Activated CD4-positive, alpha-beta T cell treated with anti-CD3 and anti-CD28 coated beads for 24 hours (primary cell): Measurements from ENCODE around the gene MTURN.

Experiments
- DNase-seq, 2 donors: peaks; one replicate each; pipeline ENCODE4 v3.0.0-alpha.2; 2020; ENCODE audit warnings: low read depth in 2 of 2

Gene MTURN

DNA sequence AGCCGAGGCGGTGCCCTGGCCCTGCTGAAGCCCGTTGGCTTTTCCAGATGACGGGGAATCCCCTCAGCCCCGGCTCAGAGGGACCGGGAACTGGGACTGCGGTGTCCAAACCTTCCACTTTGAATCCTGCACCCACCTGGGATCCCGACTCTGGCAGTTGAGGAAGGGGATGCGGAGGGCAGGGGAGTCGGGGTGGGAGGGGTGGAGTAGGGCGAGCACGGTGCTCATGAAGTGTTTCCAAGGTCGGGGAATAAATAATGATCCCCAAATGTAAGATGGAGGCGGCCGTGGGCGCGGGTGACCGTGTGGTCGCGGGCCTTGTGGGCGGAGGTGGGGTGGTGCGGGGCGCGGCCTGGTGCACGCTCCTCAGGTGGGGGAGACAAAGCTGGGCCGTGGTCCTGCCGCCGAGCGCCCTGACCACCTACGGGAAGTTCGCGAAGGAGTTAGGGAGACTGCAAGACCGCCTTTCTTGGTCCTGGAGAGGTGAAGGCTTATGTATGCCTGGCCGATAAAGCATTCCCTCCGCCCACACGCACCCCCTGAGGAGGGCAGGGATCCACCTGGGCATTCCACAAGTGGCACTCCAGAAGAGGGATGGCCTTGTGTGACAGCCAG lies 1.4 kb downstream of the MTURN start:
- DNase-seq, result no peak

DNA sequence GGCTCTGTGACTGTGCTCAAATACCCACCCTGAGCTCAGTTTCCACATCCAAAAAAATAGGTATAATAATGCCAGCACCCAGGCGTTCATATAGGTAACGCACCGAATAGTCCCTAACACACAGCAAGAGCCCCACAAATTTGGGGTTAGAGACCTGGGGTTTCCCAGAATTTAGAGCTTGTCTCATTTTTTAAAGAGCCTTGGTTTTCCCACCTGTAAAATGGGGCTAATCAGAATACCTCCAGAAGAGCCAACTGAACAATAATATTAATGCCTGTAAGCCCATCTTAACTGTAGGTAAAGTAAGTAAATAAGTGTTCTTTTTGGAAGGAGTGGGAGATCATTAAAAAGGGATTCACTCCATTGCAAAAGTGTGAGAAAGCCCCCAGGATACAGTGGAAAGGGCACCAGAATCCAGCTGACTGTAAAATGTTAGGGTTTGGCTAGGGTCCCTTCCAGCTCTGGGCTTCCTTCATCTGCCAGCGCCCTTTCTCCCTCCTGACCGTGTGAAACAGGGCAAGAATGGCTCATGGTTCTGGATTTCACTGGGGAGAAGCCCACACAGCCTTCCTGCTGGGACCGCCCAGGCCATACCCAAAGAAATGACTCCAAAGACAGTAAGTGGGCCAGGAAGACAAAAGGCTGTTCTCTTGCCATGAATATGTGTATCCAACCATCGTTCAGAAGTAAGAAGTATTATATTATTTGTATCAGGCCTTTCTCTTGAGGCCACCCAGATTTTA lies 2.1 kb downstream of the MTURN start:
- DNase-seq, result no peak

DNA sequence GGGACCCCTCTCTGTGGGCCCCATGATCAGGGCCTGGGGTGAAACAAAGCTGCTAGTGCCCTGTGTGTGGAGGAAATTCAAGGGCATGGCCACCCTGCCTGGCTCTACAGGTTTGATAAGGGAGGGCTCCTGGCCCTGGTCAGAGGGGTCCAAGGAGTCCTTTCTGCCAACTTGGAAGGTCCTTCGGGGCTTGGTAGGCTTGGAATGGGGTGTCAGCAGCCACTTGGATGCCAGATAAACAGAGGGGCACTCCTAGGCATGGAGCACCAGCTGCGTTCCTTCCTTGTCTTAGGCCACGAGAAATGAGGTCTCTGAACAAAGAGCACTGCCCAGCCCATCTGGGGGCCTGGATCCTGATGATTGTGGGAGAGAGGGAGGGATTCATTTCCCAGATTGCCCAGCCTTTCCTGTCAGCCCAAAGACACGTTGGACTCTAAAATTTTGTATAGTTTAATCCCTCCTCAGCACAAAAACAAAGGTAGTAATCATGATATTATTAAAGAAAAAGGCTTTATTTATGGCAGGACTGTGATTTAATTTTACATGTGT lies 5.1 kb downstream of the MTURN start:
- DNase-seq, result no peak

DNA sequence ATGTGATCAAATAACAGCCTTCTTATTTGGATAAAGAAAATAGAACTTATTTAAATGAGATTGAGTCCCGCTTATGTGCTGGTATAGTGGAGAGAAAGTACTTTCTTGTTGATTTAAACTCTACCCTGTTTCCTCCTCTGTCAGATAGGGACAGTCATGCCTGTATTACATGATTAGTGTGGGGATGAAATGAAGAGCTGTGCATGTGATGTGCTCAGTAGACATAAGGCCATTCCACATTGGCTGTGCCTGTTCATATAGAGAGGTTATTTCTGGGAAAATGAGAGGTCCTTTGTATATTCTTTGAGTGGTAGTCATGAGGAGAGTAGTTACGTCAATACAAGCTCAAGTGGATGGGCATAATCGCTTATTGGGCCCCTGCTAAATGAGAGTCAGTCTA lies 5.7 kb downstream of the MTURN start:
- DNase-seq, result no peak

DNA sequence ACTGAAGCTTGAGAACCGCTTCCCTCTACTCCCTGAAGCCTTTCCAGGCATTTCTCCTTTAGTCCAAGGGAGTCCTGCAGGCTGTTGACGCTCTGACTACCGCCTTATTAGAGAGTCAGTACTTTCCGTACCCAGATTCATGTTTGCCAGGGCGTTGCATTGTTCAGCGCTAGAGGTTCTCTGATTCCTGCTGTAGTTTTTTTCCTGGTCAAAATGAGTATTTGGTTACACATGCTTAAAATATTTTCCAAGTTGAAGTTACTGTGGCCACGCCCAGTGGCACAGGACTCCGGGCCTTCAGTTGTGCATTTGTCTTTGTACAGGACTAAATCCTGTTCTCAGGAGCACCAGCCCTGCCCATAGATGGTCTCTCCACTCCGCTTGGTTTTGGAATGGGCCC lies 7.9 kb downstream of the MTURN start:
- DNase-seq, result no peak

DNA sequence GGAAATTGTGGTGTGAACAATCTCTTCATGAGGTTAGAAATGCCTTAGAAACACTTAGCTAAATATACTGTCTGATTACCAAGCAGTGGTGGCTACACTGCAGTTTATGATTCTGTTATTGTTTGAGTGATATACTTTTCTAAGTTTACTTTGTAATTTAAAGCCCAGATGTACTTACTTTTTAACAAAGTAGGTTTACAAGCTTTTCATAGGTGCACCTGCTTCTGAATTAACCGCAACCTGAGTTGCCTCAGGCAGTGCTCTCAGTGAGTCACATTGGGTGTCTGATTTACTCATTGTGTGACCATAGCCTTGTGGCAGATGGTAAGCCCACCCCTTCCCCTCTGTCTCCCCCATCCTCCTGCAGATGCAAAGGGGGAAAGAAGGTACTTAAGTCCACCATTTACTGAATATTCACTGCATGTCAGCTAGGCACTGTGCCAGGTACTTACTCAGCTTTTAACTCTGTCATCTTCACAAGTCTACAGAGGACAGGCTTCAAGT lies 9.0 kb downstream of the MTURN start:
- DNase-seq, result no peak

DNA sequence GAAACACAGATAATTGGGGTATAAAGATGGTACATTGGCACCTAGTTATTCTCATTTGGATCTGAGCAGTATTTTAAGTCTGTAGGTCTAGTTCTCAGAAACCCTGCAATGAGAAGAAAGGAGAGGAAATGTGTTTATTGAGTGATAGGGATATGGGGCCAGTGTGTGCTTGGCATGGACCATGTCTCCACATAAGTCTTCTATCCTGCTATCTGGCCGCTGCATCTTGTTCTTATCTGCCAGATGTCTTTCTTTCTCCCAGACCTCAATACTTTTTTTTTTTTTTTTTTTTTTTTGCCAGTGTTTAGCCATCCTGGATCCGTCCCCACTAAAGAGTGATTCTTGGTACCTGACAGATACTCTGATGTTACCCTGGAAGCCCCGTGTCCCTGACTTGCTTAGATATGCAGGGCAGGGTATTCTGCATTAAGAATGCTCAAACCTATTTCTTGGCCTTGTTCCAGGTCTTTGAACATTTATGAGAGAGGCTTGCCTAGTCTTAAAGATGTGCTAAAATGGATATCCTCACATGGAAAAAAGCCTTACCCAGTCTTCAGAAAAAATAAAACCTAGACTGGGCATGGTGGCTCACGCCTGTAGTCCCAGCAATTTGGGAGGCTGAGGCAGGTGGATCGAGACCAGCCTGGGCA lies 10.0 kb downstream of the MTURN start:
- DNase-seq, result no peak

DNA sequence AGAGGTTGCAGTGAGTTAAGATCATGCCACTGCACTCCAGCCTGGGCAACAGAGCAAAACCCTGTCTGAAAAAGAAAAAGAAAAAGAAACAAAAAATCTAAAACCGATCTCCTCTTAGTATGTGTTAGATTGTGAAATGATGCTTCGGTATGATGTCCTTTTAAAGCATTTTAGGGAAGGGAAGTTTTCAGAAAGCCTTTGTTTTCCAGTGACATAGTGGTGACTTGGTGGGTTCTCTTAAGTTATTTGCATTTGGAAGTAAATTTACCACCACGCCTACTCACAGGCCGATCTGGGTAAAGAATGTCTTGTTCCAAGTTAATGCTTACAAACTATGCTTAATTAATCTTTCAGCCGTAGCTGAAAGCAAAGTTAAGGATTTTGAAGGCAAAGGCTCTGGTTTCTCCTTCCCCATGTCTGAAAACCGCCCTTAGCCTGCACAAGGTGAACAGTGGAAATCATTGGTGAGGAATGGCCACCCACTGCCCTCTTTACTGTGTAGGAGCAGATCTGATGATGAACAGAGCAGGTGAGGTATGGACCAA lies 10.7 kb downstream of the MTURN start:
- DNase-seq, result no peak

DNA sequence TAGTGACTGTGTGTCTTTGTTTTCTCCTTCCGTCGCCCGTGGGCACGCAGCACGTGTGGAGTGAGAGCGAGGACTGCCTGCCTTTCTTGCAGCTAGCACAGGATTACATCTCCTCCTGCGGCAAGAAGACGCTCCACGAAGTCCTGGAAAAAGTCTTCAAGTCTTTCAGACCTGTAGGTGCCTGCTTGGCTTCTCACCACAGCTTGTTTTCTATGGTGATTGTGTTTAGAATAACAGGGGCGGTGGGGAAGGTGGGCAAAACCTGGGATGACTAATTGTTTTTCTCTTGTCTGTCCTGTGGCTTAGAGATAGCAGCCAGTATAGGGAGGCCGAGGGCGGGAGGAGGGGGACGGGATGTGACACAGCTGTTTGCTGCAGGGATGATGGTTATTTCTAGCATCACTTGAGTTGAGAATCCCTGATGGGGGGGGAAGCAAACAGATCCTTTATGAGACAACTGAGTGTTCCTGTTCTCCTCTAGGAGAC lies 11.4 kb downstream of the MTURN start:
- no peak for DNase-seq

DNA sequence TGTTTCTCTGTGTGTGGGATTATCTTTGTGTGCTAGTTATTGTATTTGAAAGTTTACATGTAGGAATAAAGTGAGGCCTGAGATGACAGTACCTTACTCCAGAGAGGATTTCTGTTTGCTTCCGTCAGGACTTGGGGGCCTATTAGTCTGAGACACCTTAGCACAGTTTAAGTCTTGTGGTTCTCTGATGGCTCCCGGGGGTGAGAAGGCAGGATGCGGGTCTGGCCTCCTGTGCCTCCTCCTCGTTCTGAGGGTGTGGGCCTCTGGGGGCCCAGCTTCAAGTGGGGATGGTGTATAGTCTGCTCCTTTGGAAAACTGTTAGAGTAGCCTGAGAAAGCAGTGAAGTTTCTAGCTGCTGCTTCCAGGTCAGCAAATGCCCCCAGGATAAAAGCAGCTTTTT lies 12.4 kb downstream of the MTURN start:
- no peak for DNase-seq

DNA sequence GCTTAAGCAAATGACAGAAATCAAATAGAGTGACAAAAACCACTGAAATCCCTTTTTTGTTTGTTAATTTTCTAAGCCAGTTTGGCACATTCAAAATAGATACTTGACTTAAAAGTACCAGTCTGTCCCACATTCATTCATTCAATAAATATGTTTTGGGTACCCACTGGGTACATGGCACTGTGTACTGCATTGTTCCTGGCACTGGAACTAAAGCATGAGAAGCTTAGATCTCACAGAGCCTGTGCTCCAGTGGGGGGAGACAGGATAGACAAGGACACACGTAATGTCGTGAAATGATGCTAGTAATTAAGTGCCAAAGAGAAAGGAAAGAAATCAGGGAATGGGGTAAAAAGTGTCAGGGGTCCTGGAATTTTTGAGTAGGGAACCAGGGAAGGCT lies 13.0 kb downstream of the MTURN start:
- DNase-seq, result no peak

DNA sequence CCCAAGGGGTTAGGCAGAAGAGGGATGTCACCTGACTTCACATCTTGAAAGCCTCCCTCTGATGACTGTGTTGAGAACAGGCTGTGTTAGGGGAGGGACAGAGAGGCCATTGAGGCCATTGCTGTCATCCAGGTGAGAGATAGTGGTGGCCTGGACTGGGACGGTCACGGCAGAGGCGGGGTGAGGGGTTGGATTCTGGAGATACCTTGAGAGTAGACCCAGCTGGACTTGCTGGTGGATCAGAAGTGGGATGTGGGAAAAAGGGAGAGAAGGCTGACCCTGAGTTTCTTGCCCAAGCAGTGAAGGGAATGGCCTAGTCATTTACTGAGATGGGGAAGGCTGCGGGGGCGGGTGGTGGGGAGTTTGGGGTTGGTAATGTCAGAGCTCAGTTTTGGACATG lies 13.6 kb downstream of the MTURN start:
- DNase-seq, result no peak

DNA sequence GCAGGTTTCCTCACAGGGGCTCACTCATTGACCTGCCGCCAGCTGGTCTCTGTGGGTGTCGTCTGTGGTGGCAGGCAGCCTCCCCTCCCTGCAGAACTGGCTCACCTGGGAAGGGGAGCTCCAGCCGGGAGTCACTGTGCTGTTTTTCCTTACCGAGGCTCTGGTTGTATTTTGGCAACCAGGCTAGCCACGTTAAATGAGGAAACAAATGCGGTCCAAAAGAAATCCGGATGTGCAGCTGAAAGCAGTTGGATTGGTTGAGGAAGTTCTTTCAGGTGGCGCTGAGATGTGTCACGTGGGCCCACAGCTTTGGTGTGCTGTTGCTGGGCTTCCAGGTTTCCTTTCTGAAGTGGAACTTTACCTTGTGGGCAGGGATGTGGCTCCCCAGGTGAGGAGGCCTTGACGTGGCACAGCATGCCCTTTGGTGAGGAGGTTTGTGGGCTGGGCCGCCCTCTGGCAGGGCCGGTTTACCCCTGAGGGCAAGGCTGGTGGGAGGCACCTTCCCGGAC lies 14.2 kb downstream of the MTURN start:
- no peak for DNase-seq

DNA sequence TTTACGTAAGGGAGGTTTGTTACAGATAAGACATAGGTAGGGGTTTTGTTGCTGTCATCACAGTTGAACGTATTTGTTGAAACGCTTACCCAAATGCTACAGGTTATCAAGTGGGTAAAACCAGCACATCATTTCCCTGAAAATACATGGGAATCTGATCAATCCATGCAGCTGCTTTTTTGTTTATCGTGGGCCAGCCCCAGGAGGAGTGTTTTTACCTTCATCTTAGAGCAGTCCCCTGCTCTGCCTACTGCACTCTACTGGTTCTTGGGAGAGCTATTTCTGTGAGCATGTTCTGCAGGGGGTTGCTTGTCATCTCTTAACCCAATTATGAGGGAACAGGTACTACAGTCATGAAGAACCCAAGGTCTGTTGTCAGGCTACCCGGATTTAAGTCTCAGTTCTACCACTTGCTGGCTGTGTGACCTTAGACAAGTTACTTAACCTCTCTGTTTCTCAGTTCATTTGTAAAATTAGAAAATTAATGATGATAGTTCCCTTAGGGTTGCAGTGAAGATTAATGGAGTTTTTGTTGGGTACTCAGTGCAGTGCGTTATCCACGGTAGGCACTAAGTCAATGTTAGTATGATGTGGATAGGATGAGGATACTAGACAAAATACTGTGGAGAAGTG lies 15.0 kb downstream of the MTURN start:
- no peak for DNase-seq

DNA sequence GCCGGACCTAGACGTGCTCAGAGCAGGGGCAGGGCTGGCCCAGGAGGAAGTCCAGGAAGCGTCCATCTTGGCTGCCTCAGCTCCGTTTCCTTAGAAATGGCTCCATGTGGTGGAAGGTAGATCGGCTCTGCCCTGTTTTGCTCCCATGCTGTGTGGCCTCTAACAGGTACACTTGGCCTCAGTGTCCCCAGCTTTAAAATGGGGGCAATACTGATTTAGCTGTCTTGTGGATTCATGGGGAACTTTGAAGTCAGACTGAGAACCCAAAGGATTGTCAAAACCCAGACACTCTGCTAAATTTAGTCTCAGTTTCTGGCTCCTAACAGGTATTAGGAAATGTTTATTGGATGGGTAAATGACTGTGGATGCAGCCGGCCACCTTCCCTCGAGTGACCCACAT lies 15.9 kb downstream of the MTURN start:
- DNase-seq, result no peak

DNA sequence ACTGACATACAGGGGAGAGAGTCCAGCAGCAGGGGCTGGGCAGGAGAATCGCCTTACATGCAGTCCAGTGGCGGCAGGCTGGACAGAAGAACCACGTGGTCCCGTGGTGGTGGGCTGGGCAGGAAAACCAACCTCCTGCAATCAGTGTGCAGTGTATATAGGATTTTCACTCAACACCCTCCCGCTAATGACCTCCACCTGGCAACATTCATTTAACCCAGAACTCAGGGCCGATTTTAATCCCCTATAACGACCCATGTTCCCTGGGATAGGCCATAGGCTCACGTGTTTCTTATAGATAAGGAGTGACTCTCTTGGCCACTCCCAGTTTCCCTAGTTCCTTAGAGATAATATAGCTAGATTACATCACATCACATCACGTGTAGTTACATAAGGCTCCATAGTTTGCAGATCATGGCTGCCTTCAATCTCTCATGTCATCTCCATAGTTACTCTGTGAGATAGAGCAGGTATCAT lies 19.4 kb downstream of the MTURN start:
- no peak for DNase-seq

DNA sequence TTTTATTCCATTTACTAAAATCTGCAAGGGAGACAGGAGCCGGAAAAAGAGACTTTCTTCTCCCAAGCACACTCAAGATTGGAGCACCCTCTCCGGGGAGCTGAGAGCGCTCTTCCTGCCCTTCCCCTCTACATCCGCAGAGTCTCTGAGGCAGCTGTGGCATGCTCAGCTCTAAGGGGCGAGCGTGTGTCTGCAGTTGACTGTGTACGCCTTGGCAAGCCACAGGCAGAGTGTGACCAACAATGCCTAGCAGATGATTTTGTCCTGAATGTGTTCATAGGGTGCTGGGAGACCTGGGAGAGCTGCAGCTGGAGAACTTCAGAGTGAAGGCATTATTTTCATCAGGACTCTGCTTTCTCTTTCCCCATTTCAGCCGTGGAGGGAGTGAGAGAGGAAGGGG lies 20.7 kb downstream of the MTURN start:
- no peak for DNase-seq

DNA sequence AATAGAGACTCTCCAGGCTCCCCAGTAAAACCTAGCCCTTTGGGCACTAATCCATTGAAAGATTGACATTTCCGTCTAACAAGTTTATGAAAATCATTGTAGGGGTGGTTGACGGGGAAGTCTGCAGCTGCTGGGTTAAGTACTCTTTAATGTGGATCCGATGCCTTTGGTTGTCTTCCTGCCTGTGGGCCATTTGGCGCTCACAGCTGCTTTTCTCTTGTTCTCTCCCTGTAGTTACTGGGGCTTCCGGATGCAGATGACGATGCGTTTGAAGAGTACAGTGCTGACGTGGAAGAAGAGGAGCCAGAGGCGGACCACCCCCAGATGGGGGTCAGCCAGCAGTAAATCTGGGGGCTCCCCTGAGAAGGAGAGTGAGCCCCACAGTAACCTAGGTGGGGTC lies 22.4 kb downstream of the MTURN start:
- no peak for DNase-seq

DNA sequence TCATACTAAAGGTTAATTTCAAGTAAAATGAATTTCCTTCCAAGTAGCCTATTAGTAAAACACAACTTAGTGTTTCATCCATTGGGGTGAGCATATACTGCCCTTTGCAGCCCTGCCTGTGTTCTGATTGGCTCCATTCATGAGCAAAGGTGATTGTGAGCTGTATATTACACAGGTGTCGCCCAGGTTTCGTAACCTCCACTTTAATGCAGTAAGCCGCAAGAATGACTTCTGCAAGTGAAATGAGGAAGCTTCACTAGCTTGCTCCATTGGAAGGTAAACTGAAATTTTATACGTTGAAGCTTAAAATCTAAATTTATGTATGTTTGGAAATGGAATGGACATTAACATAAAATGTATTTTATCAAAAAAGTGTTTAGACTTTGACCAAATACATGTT lies 24.4 kb downstream of the MTURN start:
- no peak for DNase-seq

DNA sequence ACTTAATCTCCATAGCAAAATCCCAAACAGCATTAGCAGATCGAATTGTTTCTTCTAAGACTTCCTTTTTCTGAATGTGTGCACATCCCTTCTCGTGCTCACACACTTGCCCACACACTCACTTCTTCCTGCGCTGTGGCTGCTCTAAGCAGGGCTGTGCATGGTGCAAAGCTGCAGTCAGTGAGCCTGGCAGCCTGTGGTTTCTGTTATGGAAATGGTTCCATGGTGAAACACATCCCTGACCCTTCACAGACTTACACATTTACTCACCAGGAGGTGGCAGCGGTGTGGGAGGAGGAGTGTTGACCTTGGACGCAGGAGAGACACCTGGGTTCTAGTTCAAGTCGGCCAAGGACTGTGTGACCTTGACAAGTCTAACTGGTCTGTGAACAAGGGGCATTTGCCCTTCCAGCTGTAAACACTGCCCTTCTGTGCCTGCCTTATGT lies 24.9 kb downstream of the MTURN start:
- no peak for DNase-seq

DNA sequence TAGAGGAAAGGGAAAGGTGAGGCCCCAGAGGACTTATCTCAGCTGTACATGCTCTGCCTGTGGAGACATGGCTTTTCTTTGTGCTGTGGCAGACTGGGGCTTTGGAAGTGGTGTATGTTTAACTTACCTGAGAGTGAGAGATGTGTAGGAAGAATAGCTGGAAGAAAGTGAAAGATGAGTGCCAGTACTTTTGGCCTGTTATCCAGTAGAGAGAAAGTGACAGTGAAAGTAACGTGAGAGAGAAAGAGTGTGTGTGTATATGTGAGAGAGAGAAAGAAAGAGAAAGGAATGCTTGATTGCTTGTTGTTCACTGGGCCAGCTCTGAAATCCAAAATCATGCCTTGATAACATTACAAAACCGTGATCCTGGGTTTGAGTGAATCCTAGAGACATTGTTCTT lies 25.5 kb downstream of the MTURN start:
- DNase-seq, result no peak
